T1000 (cell line): Measurements from ENCODE around the gene UGT2B17.
"Not testable (repeated sequence)": the region's sequence is repeated elsewhere in the genome, so short reads cannot be mapped to it uniquely, and the experiment has no call there.

Experiments used
- DNase-seq: peaks from one replicate; lab custom pipeline; 2025; ENCODE audit warnings: mixed read lengths; lab: John Stamatoyannopoulos, UW

Gene UGT2B17

GRCh38 chr4:68576272-68577125, at the start of gene UGT2B17:
Gene UGT2B17 (minus strand): TSS chr4:68576322. CDS start chr4:68568484, 7,838 bp downstream.
- no peak for DNase-seq

GRCh38 chr4:68622731-68623130, 46.6 kb upstream of the UGT2B17 start:
- DNase-seq: not testable (repeated sequence)

GRCh38 chr4:68617003-68617698, 41.0 kb upstream of the UGT2B17 start:
- DNase-seq: no peak

- DNase-seq: no peak
Observed at GRCh38 chr4:68615699-68616422, 39.7 kb upstream of the UGT2B17 start.

- DNase-seq: no peak
Observed at GRCh38 chr4:68613752-68614151, 37.6 kb upstream of the UGT2B17 start.

- DNase-seq: no peak
Observed at GRCh38 chr4:68606240-68606639, 30.1 kb upstream of the UGT2B17 start.

GRCh38 chr4:68599150-68599549, 23.0 kb upstream of the UGT2B17 start:
- DNase-seq: no peak

- DNase-seq: no peak
Observed at GRCh38 chr4:68597482-68597881, 21.4 kb upstream of the UGT2B17 start.

GRCh38 chr4:68594678-68595077, 18.6 kb upstream of the UGT2B17 start:
- DNase-seq: no peak

GRCh38 chr4:68593112-68593511, 17.0 kb upstream of the UGT2B17 start:
- no peak for DNase-seq

GRCh38 chr4:68592673-68593072, 16.6 kb upstream of the UGT2B17 start:
- no peak for DNase-seq

- DNase-seq: no peak
Observed at GRCh38 chr4:68591204-68591603, 15.1 kb upstream of the UGT2B17 start.

GRCh38 chr4:68589790-68590189, 13.7 kb upstream of the UGT2B17 start:
- no peak for DNase-seq

GRCh38 chr4:68582339-68582717, 6.2 kb upstream of the UGT2B17 start:
- DNase-seq: no peak

GRCh38 chr4:68581383-68582338, 5.5 kb upstream of the UGT2B17 start:
- DNase-seq: no peak

GRCh38 chr4:68577590-68577989, 1.5 kb upstream of the UGT2B17 start:
- DNase-seq: no peak

GRCh38 chr4:68575636-68576035, 486 bp downstream of the UGT2B17 start:
- DNase-seq: not testable (repeated sequence)

- no peak for DNase-seq
Observed at GRCh38 chr4:68575081-68575480, 1.0 kb downstream of the UGT2B17 start.

GRCh38 chr4:68572653-68573170, 3.4 kb downstream of the UGT2B17 start:
- DNase-seq: no peak

- DNase-seq: no peak
Observed at GRCh38 chr4:68570122-68570507, 6.0 kb downstream of the UGT2B17 start.

GRCh38 chr4:68569466-68570121, 6.5 kb downstream of the UGT2B17 start:
- DNase-seq: no peak
